ENCODE measurements around the gene TBC1D25. TPM values are rescaled to one million over a fixed set of nuclear protein-coding genes. Genes with fewer than 3 reads are reported as not detected.

Gene TBC1D25
- total and polyA plus RNA-seq, 2 donors from 2014 or later = 6.0 to 16.3 TPM

GRCh38 chrX:48531358-48531959 is 8.1 kb upstream of the TBC1D25 start:
- no peak for DNase-seq
- no peak for TF ChIP-seq CTCF (IDR thresholded peaks at IDR 0.05; ENCODE audit: borderline replicate concordance, extremely low read depth, insufficient read depth)
- Histone ChIP-seq H3K4me3 (ENCODE audit: low read length in 3 of 3) (no peak overlapping the region), H3K9ac (ENCODE audit: low read length in 3 of 3) (no peak overlapping the region), H3K4me1 (ENCODE audit: control insufficient read depth in 2 of 3, insufficient read depth in 2 of 3, low read depth in 1 of 3, low read length in 3 of 3) (no peaks in the 10 kb centered on the region), H3K27ac (ENCODE audit: low read depth in 2 of 2, low read length in 2 of 2) (no peak overlapping the region), H3K36me3 (ENCODE audit: control insufficient read depth in 2 of 3, insufficient read depth in 3 of 3, low read length in 3 of 3) (peaks cover 0 to 11% (median 3%) of the 10 kb centered on the region in 3 donors), H3K9me3 (ENCODE audit: control insufficient read depth in 2 of 3, insufficient read depth in 1 of 3, low read length in 3 of 3) (no peaks in the 10 kb centered on the region), H3K27me3 (ENCODE audit: control insufficient read depth, insufficient read depth, low read length) (no peaks in the 10 kb centered on the region)
- intact Hi-C loops (cut with DNase I) = no loop called here
- no peak for FAIRE-seq

- intact Hi-C loops (cut with DNase I) = no loop called here
- H3K9ac ChIP-seq (ENCODE audit: low read length in 3 of 3) = no peak overlapping the region
- FAIRE-seq = no peak
- H3K36me3 ChIP-seq (ENCODE audit: control insufficient read depth in 2 of 3, insufficient read depth in 3 of 3, low read length in 3 of 3) = peaks cover 0 to 6% (median 0%) of the 10 kb centered on the region in 3 donors
- H3K27me3 ChIP-seq (ENCODE audit: control insufficient read depth, insufficient read depth, low read length) = no peaks in the 10 kb centered on the region
- no peak overlapping the region for H3K27ac ChIP-seq (ENCODE audit: low read depth in 2 of 2, low read length in 2 of 2)
- DNase-seq = no peak
- no peak overlapping the region for H3K4me3 ChIP-seq (ENCODE audit: low read length in 3 of 3)
- no peak for TF ChIP-seq CTCF (IDR thresholded peaks at IDR 0.05; ENCODE audit: borderline replicate concordance, extremely low read depth, insufficient read depth)
- H3K9me3 ChIP-seq (ENCODE audit: control insufficient read depth in 2 of 3, insufficient read depth in 1 of 3, low read length in 3 of 3) = no peaks in the 10 kb centered on the region
- no peaks in the 10 kb centered on the region for H3K4me1 ChIP-seq (ENCODE audit: control insufficient read depth in 2 of 3, insufficient read depth in 2 of 3, low read depth in 1 of 3, low read length in 3 of 3)
These were observed 7.4 kb upstream of the TBC1D25 start for GRCh38 chrX:48532161-48532560.

GRCh38 chrX:48533165-48533564 is 6.3 kb upstream of the TBC1D25 start:
- no peak for FAIRE-seq

More at GRCh38 chrX:48533165-48533564, 6.3 kb upstream of the TBC1D25 start:
- peaks cover 0 to 5% (median 0%) of the 10 kb centered on the region in 3 donors for H3K36me3 ChIP-seq (ENCODE audit: control insufficient read depth in 2 of 3, insufficient read depth in 3 of 3, low read length in 3 of 3)
- no peak for DNase-seq
- no peaks in the 10 kb centered on the region for H3K4me1 ChIP-seq (ENCODE audit: control insufficient read depth in 2 of 3, insufficient read depth in 2 of 3, low read depth in 1 of 3, low read length in 3 of 3)
- no peaks in the 10 kb centered on the region for H3K27me3 ChIP-seq (ENCODE audit: control insufficient read depth, insufficient read depth, low read length)
- intact Hi-C loops (cut with DNase I) = no loop called here
- no peak overlapping the region for H3K4me3 ChIP-seq (ENCODE audit: low read length in 3 of 3)
- TF ChIP-seq CTCF (IDR thresholded peaks at IDR 0.05; ENCODE audit: borderline replicate concordance, extremely low read depth, insufficient read depth) = no peak
- H3K9me3 ChIP-seq (ENCODE audit: control insufficient read depth in 2 of 3, insufficient read depth in 1 of 3, low read length in 3 of 3) = no peaks in the 10 kb centered on the region
- no peak overlapping the region for H3K27ac ChIP-seq (ENCODE audit: low read depth in 2 of 2, low read length in 2 of 2)
- no peak overlapping the region for H3K9ac ChIP-seq (ENCODE audit: low read length in 3 of 3)
